Uterus (tissue), 2 donors: ENCODE results near the gene LYPD4.

ENCODE experiments used
- CTCF ChIP-seq, 4 experiments: fragments of 200-600 bp in 2 of 4; fragments of 450-650 bp in 2 of 4; sonication (generic) in 2 of 4; IDR thresholded peaks; one replicate each; pipeline ENCODE4 v1.5.1; 2016 to 2019; ENCODE audit warnings: antibody characterized with exemption in 4 of 4, mild to moderate bottlenecking in 2 of 4, moderate library complexity in 1 of 4
- POLR2A ChIP-seq, 2 donors: fragments of 450-650 bp; IDR thresholded peaks; one replicate each; pipeline ENCODE4 v1.6.1; 2016; ENCODE audit warnings: antibody characterized with exemption in 2 of 2, mild to moderate bottlenecking in 1 of 2, moderate library complexity in 1 of 2

GRCh38 chr19:41859213-41859617 lies 14.7 kb upstream of the LYPD4 start:
- TF ChIP-seq CTCF (IDR thresholded peaks at IDR 0.05) (no peak), POLR2A (IDR thresholded peaks at IDR 0.05) (no peak)
